H9 (cell line): ENCODE measurements around the gene CNNM2. TPM values are rescaled to one million over a fixed set of nuclear protein-coding genes. Genes with fewer than 3 reads are reported as not detected.

Source experiments
- DNase-seq: peaks from one replicate; pipeline ENCODE4 v3.0.0-alpha.2; 2017
- H2AFZ ChIP-seq: one replicate; pipeline ENCODE4 v1.6.1; 2013; ENCODE audit warnings: mild to moderate bottlenecking, low read length, control low read depth, moderate library complexity
- H2AK5ac ChIP-seq: 2 replicates; pipeline ENCODE4 v1.6.1; 2013; ENCODE audit warnings: low read length, control low read depth, mixed read lengths; ENCODE audit not compliant: insufficient read length
- H2BK120ac ChIP-seq: one replicate; pipeline ENCODE4 v1.6.1; 2013; ENCODE audit warnings: low read depth, mild to moderate bottlenecking, low read length, control low read depth, inconsistent platforms; ENCODE audit not compliant: poor library complexity, severe bottlenecking
- H2BK12ac ChIP-seq: 2 replicates; pipeline ENCODE4 v1.6.1; 2013; ENCODE audit warnings: low read length, control low read depth, mixed read lengths, low read depth; ENCODE audit not compliant: insufficient read length
- H2BK15ac ChIP-seq: 2 replicates; pipeline ENCODE4 v1.6.1; 2013; ENCODE audit warnings: low read depth, low read length, control low read depth
- H2BK20ac ChIP-seq: one replicate; pipeline ENCODE4 v1.6.1; 2013; ENCODE audit warnings: low read depth, mild to moderate bottlenecking, low read length, control low read depth, inconsistent platforms; ENCODE audit not compliant: poor library complexity, severe bottlenecking
- H2BK5ac ChIP-seq: 2 replicates; pipeline ENCODE4 v1.6.1; 2013; ENCODE audit warnings: low read length, control low read depth, mixed read lengths; ENCODE audit not compliant: insufficient read length
- H3K14ac ChIP-seq: 2 replicates; pipeline ENCODE4 v1.6.1; 2013; ENCODE audit warnings: low read length, control low read depth; ENCODE audit not compliant: insufficient read depth
- H3K18ac ChIP-seq: 2 replicates; pipeline ENCODE4 v1.6.1; 2013; ENCODE audit warnings: low read depth, mild to moderate bottlenecking, mixed read lengths, low read length, control low read depth; ENCODE audit not compliant: insufficient read length
- H3K23ac ChIP-seq: 2 replicates; pipeline ENCODE4 v1.6.1; 2013; ENCODE audit warnings: low read length, control low read depth, mixed read lengths, low read depth; ENCODE audit not compliant: insufficient read length
- H3K23me2 ChIP-seq: 2 replicates; pipeline ENCODE4 v1.6.1; 2013; ENCODE audit warnings: low read depth, mild to moderate bottlenecking, mixed read lengths, low read length, control low read depth; ENCODE audit not compliant: insufficient read length, poor library complexity, severe bottlenecking
- H3K27ac ChIP-seq: 2 replicates; pipeline ENCODE4 v1.5.1; 2013; ENCODE audit warnings: low read length, control low read depth, mixed read lengths, low read depth; ENCODE audit not compliant: insufficient read length
- H3K27me3 ChIP-seq: 2 replicates; pipeline ENCODE4 v1.6.1; 2013; ENCODE audit warnings: low read length, control low read depth, inconsistent platforms; ENCODE audit not compliant: insufficient read depth
- H3K4ac ChIP-seq: 2 replicates; pipeline ENCODE4 v1.6.1; 2013; ENCODE audit warnings: low read depth, mild to moderate bottlenecking, control low read depth, inconsistent platforms, low read length, moderate library complexity
- H3K4me1 ChIP-seq: 2 replicates; pipeline ENCODE4 v1.6.1; 2013; ENCODE audit warnings: low read length, control low read depth, inconsistent platforms; ENCODE audit not compliant: insufficient read depth
- H3K4me2 ChIP-seq: 2 replicates; pipeline ENCODE4 v1.6.1; 2013; ENCODE audit warnings: low read length, control low read depth, mixed read lengths; ENCODE audit not compliant: insufficient read length, insufficient read depth
- H3K56ac ChIP-seq: 2 replicates; pipeline ENCODE4 v1.6.1; 2013; ENCODE audit warnings: low read depth, mild to moderate bottlenecking, mixed read lengths, low read length, control low read depth; ENCODE audit not compliant: insufficient read length
- H3K79me1 ChIP-seq: 2 replicates; pipeline ENCODE4 v1.6.1; 2013; ENCODE audit warnings: low read depth, mild to moderate bottlenecking, moderate library complexity, low read length, control low read depth, inconsistent platforms; ENCODE audit not compliant: insufficient read depth, poor library complexity, severe bottlenecking
- H3K79me2 ChIP-seq: 2 replicates; pipeline ENCODE4 v1.6.1; 2013; ENCODE audit warnings: low read length, control low read depth, inconsistent platforms; ENCODE audit not compliant: insufficient read depth
- H3K9ac ChIP-seq: 2 replicates; pipeline ENCODE4 v1.6.1; 2013; ENCODE audit warnings: low read length, control low read depth, mixed read lengths; ENCODE audit not compliant: insufficient read length; ENCODE audit errors: extremely low read depth
- H3K9me3 ChIP-seq: one replicate; pipeline ENCODE4 v1.6.1; 2013; ENCODE audit warnings: low read depth, low read length, inconsistent platforms; ENCODE audit not compliant: control insufficient read depth
- H3T11ph ChIP-seq: one replicate; pipeline ENCODE4 v1.6.1; 2013; ENCODE audit warnings: mild to moderate bottlenecking, low read length, control low read depth, inconsistent platforms
- H4K20me1 ChIP-seq: one replicate; pipeline ENCODE4 v1.6.1; 2013; ENCODE audit not compliant: control insufficient read depth, insufficient read length, insufficient read depth
- H4K5ac ChIP-seq: 2 replicates; pipeline ENCODE4 v1.6.1; 2013; ENCODE audit warnings: low read depth, mild to moderate bottlenecking, mixed read lengths, low read length, control low read depth; ENCODE audit not compliant: insufficient read length
- H4K8ac ChIP-seq: replicated peaks from 2 replicates; pipeline ENCODE4 v1.6.1; 2013; ENCODE audit warnings: low read length, control low read depth, mixed read lengths, low read depth; ENCODE audit not compliant: insufficient read length
- H4K91ac ChIP-seq: 2 replicates; pipeline ENCODE4 v1.6.1; 2013; ENCODE audit warnings: low read depth, mild to moderate bottlenecking, moderate library complexity, mixed read lengths, low read length, control low read depth; ENCODE audit not compliant: insufficient read length
- H3K27ac Mint-ChIP-seq, 3 experiments: 2 replicates in 2 of 3; 3 replicates in 1 of 3; pipeline ENCODE4 v1.8.0; 2020 to 2021; ENCODE audit warnings: mixed read lengths in 3 of 3, mild to moderate bottlenecking in 1 of 3, moderate library complexity in 1 of 3
- H3K27me3 Mint-ChIP-seq: 2 replicates; pipeline ENCODE4 v1.8.0; 2021; ENCODE audit warnings: low read depth, mild to moderate bottlenecking, moderate library complexity, mixed read lengths
- H3K36me3 Mint-ChIP-seq, 3 experiments: 2 replicates in 2 of 3; 3 replicates in 1 of 3; pipeline ENCODE4 v1.8.0; 2020 to 2021; ENCODE audit warnings: low read depth in 3 of 3, mixed read lengths in 3 of 3; ENCODE audit not compliant: insufficient read depth in 1 of 3
- H3K4me1 Mint-ChIP-seq, 2 experiments: 2 replicates each; pipeline ENCODE4 v1.8.0; 2020; ENCODE audit warnings: mixed read lengths in 2 of 2
- H3K4me3 Mint-ChIP-seq, 2 experiments: 2 replicates in 1 of 2; 3 replicates in 1 of 2; pipeline ENCODE4 v1.8.0; 2020 to 2021; ENCODE audit warnings: mild to moderate bottlenecking in 2 of 2, mixed read lengths in 2 of 2, moderate library complexity in 1 of 2
- H3K9me3 Mint-ChIP-seq, 2 experiments: 2 replicates in 1 of 2; 3 replicates in 1 of 2; pipeline ENCODE4 v1.8.0; 2020; ENCODE audit warnings: mild to moderate bottlenecking in 2 of 2, mixed read lengths in 2 of 2, moderate library complexity in 1 of 2
- CTCF ChIP-seq: fragments of 200-600 bp; sonication (generic); conservative IDR thresholded peaks from 3 replicates; pipeline ENCODE4 v1.8.0; 2021; ENCODE audit warnings: antibody characterized with exemption, mild to moderate bottlenecking
- WGBS: extraction: QIAGEN DNeasy Blood & Tissue Kit; methylation state at CpG from one replicate; pipeline ENCODE4 v1.1.7; 2013; ENCODE audit warnings: missing lambda C conversion rate, low lambda C conversion rate, mixed read lengths; ENCODE audit not compliant: insufficient read length; ENCODE audit errors: extremely low coverage; 5-methylcytosine and 5-hydroxymethylcytosine counted together
- total RNA-seq: library from RNA; stranded (reverse); gene quantifications from 2 replicates; pipeline ENCODE4 v1.2.1, GENCODE V29; 2021

Gene CNNM2
- total RNA-seq, 1 experiment from 2014 or later = 17.5 TPM

GRCh38 chr10:102960157-102960556 is 42.1 kb downstream of the CNNM2 start:
- no peak overlapping the region for H3T11ph ChIP-seq
- H2AFZ ChIP-seq = no peak overlapping the region
- no peak overlapping the region for H4K91ac ChIP-seq
- Mint-ChIP-seq H3K4me1 (no peaks in the 10 kb centered on the region), H3K36me3 (no peaks in the 10 kb centered on the region), H3K27ac (no peak overlapping the region), H3K27me3 (no peaks in the 10 kb centered on the region), H3K4me3 (no peak overlapping the region), H3K9me3 (no peaks in the 10 kb centered on the region)
- H3K4ac ChIP-seq = no peak overlapping the region
- H3K79me1 ChIP-seq = no peaks in the 10 kb centered on the region
- no peak overlapping the region for H2AK5ac ChIP-seq
- no peaks in the 10 kb centered on the region for H3K23me2 ChIP-seq
- no peak overlapping the region for H2BK5ac ChIP-seq
- no peak for TF ChIP-seq CTCF
- H2BK12ac ChIP-seq = no peak overlapping the region
- H3K9ac ChIP-seq = no peak overlapping the region
- no peak for DNase-seq
- no peak overlapping the region for H3K18ac ChIP-seq
- no peaks in the 10 kb centered on the region for H3K4me1 ChIP-seq
- H3K27ac ChIP-seq = no peak overlapping the region
- H3K14ac ChIP-seq = no peak overlapping the region
- H3K79me2 ChIP-seq = no peaks in the 10 kb centered on the region
- no peak overlapping the region for H3K23ac ChIP-seq
- H2BK20ac ChIP-seq = no peak overlapping the region
- H4K5ac ChIP-seq = no peak overlapping the region
- no CpG with 5 or more reads among the region's 5 CpGs for WGBS
- H4K20me1 ChIP-seq = no peaks in the 10 kb centered on the region
- no peak overlapping the region for H4K8ac ChIP-seq
- no peak overlapping the region for H3K4me2 ChIP-seq
- H2BK15ac ChIP-seq = no peak overlapping the region
- H3K56ac ChIP-seq = no peak overlapping the region
- H3K9me3 ChIP-seq = no peaks in the 10 kb centered on the region
- H3K27me3 ChIP-seq = no peaks in the 10 kb centered on the region
- no peak overlapping the region for H2BK120ac ChIP-seq
